ENCODE results near the gene KCNH8.

The KCNH8 gene

DNA sequence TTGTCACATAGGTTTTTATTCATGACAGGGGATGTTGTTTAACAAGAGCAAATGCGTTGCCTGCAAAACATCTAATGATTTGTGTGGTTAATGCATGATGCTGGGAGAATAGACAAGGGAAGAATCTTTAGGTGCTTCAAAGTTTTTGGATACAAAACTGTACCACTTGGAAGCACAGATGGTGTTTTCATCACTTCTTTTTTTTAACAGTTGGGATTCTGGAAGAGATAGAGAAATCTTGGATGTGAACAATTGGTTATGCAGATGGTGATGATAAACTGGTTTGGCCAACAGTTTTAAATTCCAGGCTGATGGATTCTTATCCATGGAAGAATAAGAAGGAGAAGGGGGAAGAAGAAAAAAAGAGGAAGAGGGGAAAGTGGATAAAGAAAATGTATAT lies 379.4 kb downstream of the KCNH8 start:
- TF ChIP-seq, protein P1, sequence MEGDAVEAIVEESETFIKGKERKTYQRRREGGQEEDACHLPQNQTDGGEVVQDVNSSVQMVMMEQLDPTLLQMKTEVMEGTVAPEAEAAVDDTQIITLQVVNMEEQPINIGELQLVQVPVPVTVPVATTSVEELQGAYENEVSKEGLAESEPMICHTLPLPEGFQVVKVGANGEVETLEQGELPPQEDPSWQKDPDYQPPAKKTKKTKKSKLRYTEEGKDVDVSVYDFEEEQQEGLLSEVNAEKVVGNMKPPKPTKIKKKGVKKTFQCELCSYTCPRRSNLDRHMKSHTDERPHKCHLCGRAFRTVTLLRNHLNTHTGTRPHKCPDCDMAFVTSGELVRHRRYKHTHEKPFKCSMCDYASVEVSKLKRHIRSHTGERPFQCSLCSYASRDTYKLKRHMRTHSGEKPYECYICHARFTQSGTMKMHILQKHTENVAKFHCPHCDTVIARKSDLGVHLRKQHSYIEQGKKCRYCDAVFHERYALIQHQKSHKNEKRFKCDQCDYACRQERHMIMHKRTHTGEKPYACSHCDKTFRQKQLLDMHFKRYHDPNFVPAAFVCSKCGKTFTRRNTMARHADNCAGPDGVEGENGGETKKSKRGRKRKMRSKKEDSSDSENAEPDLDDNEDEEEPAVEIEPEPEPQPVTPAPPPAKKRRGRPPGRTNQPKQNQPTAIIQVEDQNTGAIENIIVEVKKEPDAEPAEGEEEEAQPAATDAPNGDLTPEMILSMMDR (IDR thresholded peaks at IDR 0.05; ENCODE audit: low read depth, low read length), result no peak
- no peak overlapping the region for H3K4me3 ChIP-seq (ENCODE audit: low read depth, low read length)

DNA sequence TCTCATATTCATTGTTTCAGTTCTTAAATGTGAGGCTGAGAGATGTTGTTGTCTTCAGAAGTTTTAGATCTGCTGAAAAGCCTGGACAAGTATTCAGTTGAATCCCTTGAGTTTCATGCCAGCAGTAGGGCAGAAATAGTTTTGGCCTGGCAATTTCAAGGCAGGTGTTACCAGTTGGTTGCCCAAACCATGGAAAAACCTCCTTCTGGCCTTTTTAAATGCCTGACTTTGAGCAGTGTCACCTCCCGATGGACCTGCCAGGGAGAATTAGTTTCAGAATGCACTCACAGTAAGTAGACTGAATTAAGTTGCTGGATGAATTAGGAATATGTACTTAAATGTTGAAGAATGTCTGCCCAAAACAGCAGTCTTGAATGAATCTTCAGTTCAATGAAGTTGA lies 383.1 kb downstream of the KCNH8 start:
- no peak overlapping the region for H3K4me3 ChIP-seq (ENCODE audit: low read depth, low read length)
- TF ChIP-seq, protein P1 (IDR thresholded peaks at IDR 0.05; ENCODE audit: low read depth, low read length), result no peak

DNA sequence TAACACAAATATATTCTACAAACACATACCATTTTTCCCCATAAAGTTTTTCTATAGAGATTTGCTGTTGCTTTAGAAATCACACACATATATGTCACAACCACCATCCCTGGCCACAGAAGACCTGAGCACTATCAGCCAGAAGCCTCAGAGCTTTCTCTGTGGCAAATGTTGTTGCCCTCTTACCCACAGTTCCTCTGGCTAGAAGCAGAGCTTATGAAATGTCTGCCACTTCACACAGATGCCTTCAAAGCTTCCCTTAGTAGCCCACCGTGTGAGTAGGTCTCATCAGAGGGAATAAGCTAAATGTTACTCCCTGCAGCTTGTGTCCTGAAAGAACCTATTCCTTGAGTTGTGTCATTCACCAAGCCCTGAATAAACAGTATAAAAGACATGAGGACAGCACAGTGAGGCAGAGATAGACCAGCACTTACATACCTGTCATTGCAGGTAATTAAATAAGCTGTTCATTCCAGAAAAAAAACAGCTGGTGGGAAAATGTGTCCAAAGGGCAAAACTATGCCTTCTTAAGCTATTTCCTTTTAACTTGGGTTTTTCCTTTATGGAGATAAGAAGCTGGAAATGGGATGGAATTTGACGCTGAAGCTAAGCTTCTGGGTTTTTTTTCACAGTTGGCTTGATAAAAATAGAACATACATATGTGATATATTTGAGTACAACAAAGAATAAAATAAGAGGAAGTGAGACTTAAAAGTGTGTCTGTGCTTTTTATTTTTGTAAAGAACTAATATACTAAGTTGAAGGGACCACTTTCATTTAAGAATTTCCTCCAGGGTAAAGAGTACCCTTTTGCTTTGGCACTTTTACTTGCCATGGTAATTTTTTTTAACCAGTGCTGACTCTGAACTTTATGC lies 391.4 kb downstream of the KCNH8 start:
- TF ChIP-seq, protein P1 (IDR thresholded peaks at IDR 0.05; ENCODE audit: low read depth, low read length), result no peak
- H3K4me3 ChIP-seq (ENCODE audit: low read depth, low read length), result no peak overlapping the region

DNA sequence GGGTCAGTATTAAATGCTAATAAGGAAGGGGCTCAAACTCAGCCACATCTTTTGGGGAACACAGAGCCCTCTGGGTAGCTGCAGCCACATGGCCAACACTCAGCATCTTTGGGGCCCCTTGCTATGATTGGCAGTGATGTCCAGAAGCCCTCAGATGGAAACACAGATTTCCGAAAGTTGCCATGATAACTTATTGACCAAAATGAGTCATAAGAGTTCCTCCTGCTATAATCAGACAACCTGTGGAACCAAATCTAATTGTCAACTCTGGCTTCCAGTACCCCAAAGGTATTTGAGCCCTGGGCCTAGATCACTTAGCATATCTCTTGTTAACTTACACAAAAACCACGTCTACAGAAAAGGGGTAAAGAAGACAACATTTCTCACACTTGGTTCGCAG lies 392.2 kb downstream of the KCNH8 start:
- TF ChIP-seq, protein P1 (IDR thresholded peaks at IDR 0.05; ENCODE audit: low read depth, low read length), result no peak
- no peak overlapping the region for H3K4me3 ChIP-seq (ENCODE audit: low read depth, low read length)

DNA sequence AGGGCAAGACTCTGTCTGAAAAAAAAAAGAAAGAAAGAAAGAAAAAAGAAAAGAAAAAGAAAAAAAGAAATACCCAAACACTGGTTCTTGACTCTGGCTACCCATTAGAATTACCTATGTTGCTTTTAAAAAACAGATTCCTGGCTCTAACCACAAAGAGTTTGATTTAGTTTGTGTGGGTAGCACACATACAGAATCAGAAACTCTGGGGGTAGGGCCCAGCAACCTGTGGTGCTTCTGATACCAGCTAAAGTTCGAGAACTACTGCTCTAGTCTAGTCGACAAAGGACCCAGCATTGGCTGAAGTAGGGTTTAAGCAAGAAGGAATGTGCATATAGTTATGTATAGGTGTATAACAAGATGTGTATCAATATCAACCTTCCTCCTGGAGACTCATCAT lies 393.0 kb downstream of the KCNH8 start:
- H3K4me3 ChIP-seq (ENCODE audit: low read depth, low read length), result no peak overlapping the region
- TF ChIP-seq, protein P1 (IDR thresholded peaks at IDR 0.05; ENCODE audit: low read depth, low read length), result no peak

DNA sequence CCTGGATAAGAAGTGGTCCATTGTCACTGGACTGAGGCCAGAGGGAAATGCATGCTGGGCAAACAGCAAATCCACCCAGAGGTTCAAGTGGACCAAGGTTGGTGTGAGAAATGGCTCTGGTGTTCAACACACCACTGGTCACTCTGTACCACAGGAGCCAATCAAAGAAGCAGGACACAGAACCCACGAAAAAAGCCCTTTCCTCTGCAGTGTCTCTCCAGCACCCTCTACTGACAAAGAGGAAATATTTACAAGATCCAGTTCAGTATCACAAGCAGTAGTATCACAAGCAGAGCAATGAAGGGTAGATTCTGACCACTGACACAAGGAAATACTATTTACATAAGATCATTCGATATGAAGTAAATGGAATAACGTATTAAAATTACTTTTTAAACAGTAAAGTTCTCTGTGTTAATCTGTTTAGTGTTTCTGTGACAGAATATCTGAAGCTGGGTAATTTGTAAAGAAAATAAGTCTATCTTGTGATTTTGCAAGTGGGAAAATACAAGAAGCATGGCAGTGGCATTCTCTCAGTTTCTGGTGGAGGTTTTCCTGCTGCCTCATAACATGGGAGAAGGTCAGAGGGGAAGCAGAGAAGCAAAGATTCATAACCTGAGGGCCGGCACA lies 395.0 kb downstream of the KCNH8 start:
- TF ChIP-seq, protein P1 (IDR thresholded peaks at IDR 0.05; ENCODE audit: low read depth, low read length), result no peak
- H3K4me3 ChIP-seq (ENCODE audit: low read depth, low read length), result no peak overlapping the region
